GM20000 (cell line): ENCODE data around the gene CDH15.

Experiments
- DNase-seq: peaks from one replicate; pipeline ENCODE4 v3.0.0; 2012; ENCODE audit warnings: low spot score
- CTCF ChIP-seq: IDR thresholded peaks from 2 replicates; pipeline ENCODE4 v1.5.1; 2012; ENCODE audit warnings: mild to moderate bottlenecking, control low read depth; ENCODE audit errors: extremely low read depth, missing control alignments

CDH15 gene

GRCh38 chr16:89159066-89159849 lies 12.3 kb upstream of the CDH15 start:
- no peak for TF ChIP-seq CTCF

GRCh38 chr16:89159850-89160354 lies 11.6 kb upstream of the CDH15 start:
- TF ChIP-seq CTCF: no peak
- no peak for DNase-seq

More at GRCh38 chr16:89159066-89159849, 12.3 kb upstream of the CDH15 start:
- no peak for DNase-seq

- DNase-seq: no peak
- TF ChIP-seq CTCF: no peak
These were observed 10.4 kb upstream of the CDH15 start for GRCh38 chr16:89160977-89161701.

GRCh38 chr16:89161763-89162713 lies 9.5 kb upstream of the CDH15 start:
- no peak for DNase-seq
- no peak for TF ChIP-seq CTCF

- TF ChIP-seq CTCF: no peak
- no peak for DNase-seq
These were observed 8.3 kb upstream of the CDH15 start for GRCh38 chr16:89163297-89163696.

GRCh38 chr16:89164436-89164835 lies 7.1 kb upstream of the CDH15 start:
- TF ChIP-seq CTCF: no peak
- no peak for DNase-seq
